ENCODE data around the gene SHROOM4. TPM values are rescaled to one million over a fixed set of nuclear protein-coding genes. Genes with fewer than 3 reads are reported as not detected.

SHROOM4 gene
- total RNA-seq, 1 experiment from 2014 or later, result 7.1 TPM

DNA sequence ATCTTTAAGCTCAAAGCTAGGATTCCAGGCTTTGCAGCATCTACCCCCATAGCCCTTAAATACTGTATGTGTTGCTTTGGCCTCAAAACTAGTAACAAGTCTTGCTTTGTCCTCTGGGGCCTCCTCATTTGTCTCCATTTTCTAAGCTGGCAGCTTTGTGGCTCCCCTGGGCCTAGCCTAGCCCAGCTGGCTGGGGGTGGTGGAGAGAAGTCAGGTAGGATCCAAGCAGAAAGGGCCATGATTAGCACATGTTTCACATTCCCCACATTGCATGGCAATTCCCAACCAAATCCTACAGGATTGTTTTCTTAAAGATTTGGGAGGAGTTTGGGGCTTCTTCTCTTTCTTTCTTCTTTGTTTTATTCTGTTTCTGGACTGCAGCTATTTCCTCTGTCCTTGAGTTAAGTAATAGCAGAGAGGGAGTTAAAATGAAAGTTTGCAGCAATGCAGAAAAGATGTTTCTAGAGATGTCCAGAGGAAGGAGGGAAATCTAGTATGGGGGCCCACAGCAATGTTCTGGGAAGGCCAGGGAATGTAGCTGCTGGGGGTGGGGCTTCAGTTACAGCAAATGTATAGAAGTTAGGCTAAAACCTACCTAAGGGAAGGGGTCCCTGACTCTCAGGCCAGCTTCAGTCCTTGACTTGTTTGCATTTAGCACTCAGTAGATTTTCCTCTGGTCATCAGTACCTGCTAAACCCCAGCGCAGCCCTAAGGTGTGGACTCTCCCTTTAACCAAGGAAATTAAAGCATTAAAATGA is 92.1 kb downstream of the SHROOM4 start:
- Mint-ChIP-seq H3K4me1 (peaks cover 75% of the 10 kb centered on the region), H3K36me3 (peaks cover 11% of the 10 kb centered on the region), H3K9me3 (peaks cover 10% of the 10 kb centered on the region), H3K27me3 (ENCODE audit: low read depth) (no peaks in the 10 kb centered on the region), H3K27ac (peak overlapping the region; percentile 95), H3K4me3 (no peak overlapping the region)
- DNase-seq (ENCODE audit: low spot score), result peak; percentile 28
- CTCF ChIA-PET, result interaction anchor here (1.2 kb wide), 2 partner anchors 9 to 181 kb away, joined by 3 to 4 read pairs; no protein-coding TSS in a partner anchor
- peak; percentile 90 for ATAC-seq
- TF ChIP-seq NFATC4 (CRISPR knock-in tag; IDR thresholded peaks at IDR 0.05), result no peak
- TF ChIP-seq, protein P1, sequence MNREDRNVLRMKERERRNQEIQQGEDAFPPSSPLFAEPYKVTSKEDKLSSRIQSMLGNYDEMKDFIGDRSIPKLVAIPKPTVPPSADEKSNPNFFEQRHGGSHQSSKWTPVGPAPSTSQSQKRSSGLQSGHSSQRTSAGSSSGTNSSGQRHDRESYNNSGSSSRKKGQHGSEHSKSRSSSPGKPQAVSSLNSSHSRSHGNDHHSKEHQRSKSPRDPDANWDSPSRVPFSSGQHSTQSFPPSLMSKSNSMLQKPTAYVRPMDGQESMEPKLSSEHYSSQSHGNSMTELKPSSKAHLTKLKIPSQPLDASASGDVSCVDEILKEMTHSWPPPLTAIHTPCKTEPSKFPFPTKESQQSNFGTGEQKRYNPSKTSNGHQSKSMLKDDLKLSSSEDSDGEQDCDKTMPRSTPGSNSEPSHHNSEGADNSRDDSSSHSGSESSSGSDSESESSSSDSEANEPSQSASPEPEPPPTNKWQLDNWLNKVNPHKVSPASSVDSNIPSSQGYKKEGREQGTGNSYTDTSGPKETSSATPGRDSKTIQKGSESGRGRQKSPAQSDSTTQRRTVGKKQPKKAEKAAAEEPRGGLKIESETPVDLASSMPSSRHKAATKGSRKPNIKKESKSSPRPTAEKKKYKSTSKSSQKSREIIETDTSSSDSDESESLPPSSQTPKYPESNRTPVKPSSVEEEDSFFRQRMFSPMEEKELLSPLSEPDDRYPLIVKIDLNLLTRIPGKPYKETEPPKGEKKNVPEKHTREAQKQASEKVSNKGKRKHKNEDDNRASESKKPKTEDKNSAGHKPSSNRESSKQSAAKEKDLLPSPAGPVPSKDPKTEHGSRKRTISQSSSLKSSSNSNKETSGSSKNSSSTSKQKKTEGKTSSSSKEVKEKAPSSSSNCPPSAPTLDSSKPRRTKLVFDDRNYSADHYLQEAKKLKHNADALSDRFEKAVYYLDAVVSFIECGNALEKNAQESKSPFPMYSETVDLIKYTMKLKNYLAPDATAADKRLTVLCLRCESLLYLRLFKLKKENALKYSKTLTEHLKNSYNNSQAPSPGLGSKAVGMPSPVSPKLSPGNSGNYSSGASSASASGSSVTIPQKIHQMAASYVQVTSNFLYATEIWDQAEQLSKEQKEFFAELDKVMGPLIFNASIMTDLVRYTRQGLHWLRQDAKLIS (CRISPR knock-in tag; IDR thresholded peaks at IDR 0.05; ENCODE audit: borderline replicate concordance), result no peak
- TF ChIP-seq, protein P2, sequence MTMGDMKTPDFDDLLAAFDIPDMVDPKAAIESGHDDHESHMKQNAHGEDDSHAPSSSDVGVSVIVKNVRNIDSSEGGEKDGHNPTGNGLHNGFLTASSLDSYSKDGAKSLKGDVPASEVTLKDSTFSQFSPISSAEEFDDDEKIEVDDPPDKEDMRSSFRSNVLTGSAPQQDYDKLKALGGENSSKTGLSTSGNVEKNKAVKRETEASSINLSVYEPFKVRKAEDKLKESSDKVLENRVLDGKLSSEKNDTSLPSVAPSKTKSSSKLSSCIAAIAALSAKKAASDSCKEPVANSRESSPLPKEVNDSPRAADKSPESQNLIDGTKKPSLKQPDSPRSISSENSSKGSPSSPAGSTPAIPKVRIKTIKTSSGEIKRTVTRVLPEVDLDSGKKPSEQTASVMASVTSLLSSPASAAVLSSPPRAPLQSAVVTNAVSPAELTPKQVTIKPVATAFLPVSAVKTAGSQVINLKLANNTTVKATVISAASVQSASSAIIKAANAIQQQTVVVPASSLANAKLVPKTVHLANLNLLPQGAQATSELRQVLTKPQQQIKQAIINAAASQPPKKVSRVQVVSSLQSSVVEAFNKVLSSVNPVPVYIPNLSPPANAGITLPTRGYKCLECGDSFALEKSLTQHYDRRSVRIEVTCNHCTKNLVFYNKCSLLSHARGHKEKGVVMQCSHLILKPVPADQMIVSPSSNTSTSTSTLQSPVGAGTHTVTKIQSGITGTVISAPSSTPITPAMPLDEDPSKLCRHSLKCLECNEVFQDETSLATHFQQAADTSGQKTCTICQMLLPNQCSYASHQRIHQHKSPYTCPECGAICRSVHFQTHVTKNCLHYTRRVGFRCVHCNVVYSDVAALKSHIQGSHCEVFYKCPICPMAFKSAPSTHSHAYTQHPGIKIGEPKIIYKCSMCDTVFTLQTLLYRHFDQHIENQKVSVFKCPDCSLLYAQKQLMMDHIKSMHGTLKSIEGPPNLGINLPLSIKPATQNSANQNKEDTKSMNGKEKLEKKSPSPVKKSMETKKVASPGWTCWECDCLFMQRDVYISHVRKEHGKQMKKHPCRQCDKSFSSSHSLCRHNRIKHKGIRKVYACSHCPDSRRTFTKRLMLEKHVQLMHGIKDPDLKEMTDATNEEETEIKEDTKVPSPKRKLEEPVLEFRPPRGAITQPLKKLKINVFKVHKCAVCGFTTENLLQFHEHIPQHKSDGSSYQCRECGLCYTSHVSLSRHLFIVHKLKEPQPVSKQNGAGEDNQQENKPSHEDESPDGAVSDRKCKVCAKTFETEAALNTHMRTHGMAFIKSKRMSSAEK (CRISPR knock-in tag; IDR thresholded peaks at IDR 0.05; ENCODE audit: borderline replicate concordance), result no peak
- TF ChIP-seq, protein P3, sequence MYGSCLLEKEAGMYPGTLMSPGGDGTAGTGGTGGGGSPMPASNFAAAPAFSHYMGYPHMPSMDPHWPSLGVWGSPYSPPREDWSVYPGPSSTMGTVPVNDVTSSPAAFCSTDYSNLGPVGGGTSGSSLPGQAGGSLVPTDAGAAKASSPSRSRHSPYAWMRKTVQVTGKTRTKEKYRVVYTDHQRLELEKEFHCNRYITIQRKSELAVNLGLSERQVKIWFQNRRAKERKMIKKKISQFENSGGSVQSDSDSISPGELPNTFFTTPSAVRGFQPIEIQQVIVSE (CRISPR knock-in tag; IDR thresholded peaks at IDR 0.05; ENCODE audit: borderline replicate concordance), result no peak
- no peak for TF ChIP-seq HMGA2 (CRISPR knock-in tag; IDR thresholded peaks at IDR 0.05)
- TF ChIP-seq, protein P4, sequence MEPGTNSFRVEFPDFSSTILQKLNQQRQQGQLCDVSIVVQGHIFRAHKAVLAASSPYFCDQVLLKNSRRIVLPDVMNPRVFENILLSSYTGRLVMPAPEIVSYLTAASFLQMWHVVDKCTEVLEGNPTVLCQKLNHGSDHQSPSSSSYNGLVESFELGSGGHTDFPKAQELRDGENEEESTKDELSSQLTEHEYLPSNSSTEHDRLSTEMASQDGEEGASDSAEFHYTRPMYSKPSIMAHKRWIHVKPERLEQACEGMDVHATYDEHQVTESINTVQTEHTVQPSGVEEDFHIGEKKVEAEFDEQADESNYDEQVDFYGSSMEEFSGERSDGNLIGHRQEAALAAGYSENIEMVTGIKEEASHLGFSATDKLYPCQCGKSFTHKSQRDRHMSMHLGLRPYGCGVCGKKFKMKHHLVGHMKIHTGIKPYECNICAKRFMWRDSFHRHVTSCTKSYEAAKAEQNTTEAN (CRISPR knock-in tag; IDR thresholded peaks at IDR 0.05), result no peak
- TF ChIP-seq, protein P5, sequence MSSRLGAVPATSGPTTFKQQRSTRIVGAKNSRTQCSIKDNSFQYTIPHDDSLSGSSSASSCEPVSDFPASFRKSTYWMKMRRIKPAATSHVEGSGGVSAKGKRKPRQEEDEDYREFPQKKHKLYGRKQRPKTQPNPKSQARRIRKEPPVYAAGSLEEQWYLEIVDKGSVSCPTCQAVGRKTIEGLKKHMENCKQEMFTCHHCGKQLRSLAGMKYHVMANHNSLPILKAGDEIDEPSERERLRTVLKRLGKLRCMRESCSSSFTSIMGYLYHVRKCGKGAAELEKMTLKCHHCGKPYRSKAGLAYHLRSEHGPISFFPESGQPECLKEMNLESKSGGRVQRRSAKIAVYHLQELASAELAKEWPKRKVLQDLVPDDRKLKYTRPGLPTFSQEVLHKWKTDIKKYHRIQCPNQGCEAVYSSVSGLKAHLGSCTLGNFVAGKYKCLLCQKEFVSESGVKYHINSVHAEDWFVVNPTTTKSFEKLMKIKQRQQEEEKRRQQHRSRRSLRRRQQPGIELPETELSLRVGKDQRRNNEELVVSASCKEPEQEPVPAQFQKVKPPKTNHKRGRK (CRISPR knock-in tag; IDR thresholded peaks at IDR 0.05; ENCODE audit: borderline replicate concordance), result no peak
- TF ChIP-seq, protein P6, sequence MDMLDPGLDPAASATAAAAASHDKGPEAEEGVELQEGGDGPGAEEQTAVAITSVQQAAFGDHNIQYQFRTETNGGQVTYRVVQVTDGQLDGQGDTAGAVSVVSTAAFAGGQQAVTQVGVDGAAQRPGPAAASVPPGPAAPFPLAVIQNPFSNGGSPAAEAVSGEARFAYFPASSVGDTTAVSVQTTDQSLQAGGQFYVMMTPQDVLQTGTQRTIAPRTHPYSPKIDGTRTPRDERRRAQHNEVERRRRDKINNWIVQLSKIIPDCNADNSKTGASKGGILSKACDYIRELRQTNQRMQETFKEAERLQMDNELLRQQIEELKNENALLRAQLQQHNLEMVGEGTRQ (CRISPR knock-in tag; IDR thresholded peaks at IDR 0.05), result no peak
- TF ChIP-seq, protein P7, sequence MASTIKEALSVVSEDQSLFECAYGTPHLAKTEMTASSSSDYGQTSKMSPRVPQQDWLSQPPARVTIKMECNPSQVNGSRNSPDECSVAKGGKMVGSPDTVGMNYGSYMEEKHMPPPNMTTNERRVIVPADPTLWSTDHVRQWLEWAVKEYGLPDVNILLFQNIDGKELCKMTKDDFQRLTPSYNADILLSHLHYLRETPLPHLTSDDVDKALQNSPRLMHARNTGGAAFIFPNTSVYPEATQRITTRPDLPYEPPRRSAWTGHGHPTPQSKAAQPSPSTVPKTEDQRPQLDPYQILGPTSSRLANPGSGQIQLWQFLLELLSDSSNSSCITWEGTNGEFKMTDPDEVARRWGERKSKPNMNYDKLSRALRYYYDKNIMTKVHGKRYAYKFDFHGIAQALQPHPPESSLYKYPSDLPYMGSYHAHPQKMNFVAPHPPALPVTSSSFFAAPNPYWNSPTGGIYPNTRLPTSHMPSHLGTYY (CRISPR knock-in tag; IDR thresholded peaks at IDR 0.05), result no peak
- TF ChIP-seq JUN (CRISPR knock-in tag; IDR thresholded peaks at IDR 0.05), result no peak
- TF ChIP-seq, protein P8, sequence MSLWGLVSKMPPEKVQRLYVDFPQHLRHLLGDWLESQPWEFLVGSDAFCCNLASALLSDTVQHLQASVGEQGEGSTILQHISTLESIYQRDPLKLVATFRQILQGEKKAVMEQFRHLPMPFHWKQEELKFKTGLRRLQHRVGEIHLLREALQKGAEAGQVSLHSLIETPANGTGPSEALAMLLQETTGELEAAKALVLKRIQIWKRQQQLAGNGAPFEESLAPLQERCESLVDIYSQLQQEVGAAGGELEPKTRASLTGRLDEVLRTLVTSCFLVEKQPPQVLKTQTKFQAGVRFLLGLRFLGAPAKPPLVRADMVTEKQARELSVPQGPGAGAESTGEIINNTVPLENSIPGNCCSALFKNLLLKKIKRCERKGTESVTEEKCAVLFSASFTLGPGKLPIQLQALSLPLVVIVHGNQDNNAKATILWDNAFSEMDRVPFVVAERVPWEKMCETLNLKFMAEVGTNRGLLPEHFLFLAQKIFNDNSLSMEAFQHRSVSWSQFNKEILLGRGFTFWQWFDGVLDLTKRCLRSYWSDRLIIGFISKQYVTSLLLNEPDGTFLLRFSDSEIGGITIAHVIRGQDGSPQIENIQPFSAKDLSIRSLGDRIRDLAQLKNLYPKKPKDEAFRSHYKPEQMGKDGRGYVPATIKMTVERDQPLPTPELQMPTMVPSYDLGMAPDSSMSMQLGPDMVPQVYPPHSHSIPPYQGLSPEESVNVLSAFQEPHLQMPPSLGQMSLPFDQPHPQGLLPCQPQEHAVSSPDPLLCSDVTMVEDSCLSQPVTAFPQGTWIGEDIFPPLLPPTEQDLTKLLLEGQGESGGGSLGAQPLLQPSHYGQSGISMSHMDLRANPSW (CRISPR knock-in tag; conservative IDR thresholded peaks at IDR 0.05; ENCODE audit: low read depth), result no peak
- POLR2A ChIA-PET, result no interaction called here

All from WTC11 (cell line).